SK-N-SH treated with all-trans-retinoic acid at 6 μM for 48 hours (cell line): ENCODE results near the gene PPP1R13B.
A peak's percentile ranks its signal among the peaks of the same experiment; 100 is the strongest.
"Not testable (repeated sequence)": the region's sequence is repeated elsewhere in the genome, so short reads cannot be mapped to it uniquely, and the experiment has no call there.

Experiments
- ATAC-seq: fragments of 200-7000 bp; cut with Tn5 transposase; 3 replicates; pipeline ENCODE4 v1.9.1; 2020; ENCODE audit warnings: mild to moderate bottlenecking, moderate library complexity
- BACH2 ChIP-seq: fragments of 250-450 bp; sonication (Bioruptor Pico); IDR thresholded peaks from 2 replicates; pipeline ENCODE4 v1.9.0; 2021; ENCODE audit warnings: mild to moderate bottlenecking, borderline replicate concordance
- CREB5 ChIP-seq: fragments of 250-450 bp; sonication (Bioruptor Pico); IDR thresholded peaks from 2 replicates; pipeline ENCODE4 v1.5.1; 2020; ENCODE audit warnings: low read depth, mild to moderate bottlenecking, moderate library complexity
- CSDC2 ChIP-seq: fragments of 250-450 bp; sonication (Bioruptor Pico); IDR thresholded peaks from 2 replicates; pipeline ENCODE4 v1.5.0; 2020; ENCODE audit warnings: mild to moderate bottlenecking, moderate library complexity
- CSRNP3 ChIP-seq: fragments of 250-450 bp; sonication (Bioruptor Pico); IDR thresholded peaks from 2 replicates; pipeline ENCODE4 v1.5.1; 2021; ENCODE audit warnings: mild to moderate bottlenecking, moderate library complexity
- ESRRG ChIP-seq: fragments of 250-450 bp; sonication (Bioruptor Pico); IDR thresholded peaks from 2 replicates; pipeline ENCODE4 v1.6.1; 2021; ENCODE audit warnings: mild to moderate bottlenecking
- GLIS3 ChIP-seq: fragments of 250-450 bp; sonication (Bioruptor Pico); IDR thresholded peaks from 2 replicates; pipeline ENCODE4 v1.5.0; 2020; ENCODE audit warnings: mild to moderate bottlenecking, moderate library complexity
- ISL1 ChIP-seq: fragments of 250-450 bp; sonication (Bioruptor Pico); IDR thresholded peaks from 2 replicates; pipeline ENCODE4 v2.1.2; 2022; ENCODE audit warnings: mild to moderate bottlenecking, moderate library complexity
- OSR1 ChIP-seq: fragments of 250-450 bp; sonication (Bioruptor Pico); IDR thresholded peaks from 2 replicates; pipeline ENCODE4 v1.8.0; 2022; ENCODE audit warnings: moderate library complexity, mild to moderate bottlenecking, inconsistent platforms
- PATZ1 ChIP-seq: fragments of 250-450 bp; sonication (Bioruptor Pico); IDR thresholded peaks from 2 replicates; pipeline ENCODE4 v1.8.0; 2020; ENCODE audit warnings: mild to moderate bottlenecking, moderate library complexity, borderline replicate concordance
- PPARA ChIP-seq: fragments of 250-450 bp; sonication (Bioruptor Pico); IDR thresholded peaks from 2 replicates; pipeline ENCODE4 v1.5.0; 2020; ENCODE audit warnings: mild to moderate bottlenecking, borderline replicate concordance
- SNAI2 ChIP-seq: fragments of 250-450 bp; sonication (Bioruptor Pico); IDR thresholded peaks from 2 replicates; pipeline ENCODE4 v1.5.0; 2020; ENCODE audit warnings: mild to moderate bottlenecking, moderate library complexity
- TCF4 ChIP-seq: fragments of 250-450 bp; sonication (Bioruptor Pico); IDR thresholded peaks from 2 replicates; pipeline ENCODE4 v1.8.0; 2021; ENCODE audit warnings: mild to moderate bottlenecking, moderate library complexity, borderline replicate concordance
- TOX ChIP-seq: fragments of 250-450 bp; sonication (Bioruptor Pico); IDR thresholded peaks from 2 replicates; pipeline ENCODE4 v1.8.0; 2021; ENCODE audit warnings: mild to moderate bottlenecking, moderate library complexity, borderline replicate concordance
- ZC3H10 ChIP-seq: fragments of 250-450 bp; sonication (Bioruptor Pico); IDR thresholded peaks from 2 replicates; pipeline ENCODE4 v1.5.1; 2021; ENCODE audit warnings: mild to moderate bottlenecking, moderate library complexity
- ZFP3 ChIP-seq: fragments of 250-450 bp; sonication (Bioruptor Pico); IDR thresholded peaks from 2 replicates; pipeline ENCODE4 v1.5.0; 2020; ENCODE audit warnings: mild to moderate bottlenecking, moderate library complexity
- ZFP30 ChIP-seq: fragments of 450-650 bp; formaldehyde crosslinking; IDR thresholded peaks from 2 replicates; pipeline ENCODE4 v1.5.0; 2022; ENCODE audit warnings: mild to moderate bottlenecking, moderate library complexity
- ZNF565 ChIP-seq: fragments of 450-650 bp; formaldehyde crosslinking; conservative IDR thresholded peaks from 2 replicates; pipeline ENCODE4 v1.5.0; 2020; ENCODE audit warnings: low read depth, mild to moderate bottlenecking, moderate library complexity
- ZNF70 ChIP-seq: fragments of 450-650 bp; formaldehyde crosslinking; IDR thresholded peaks from 2 replicates; pipeline ENCODE4 v1.5.0; 2020; ENCODE audit warnings: mild to moderate bottlenecking, moderate library complexity
- ZNF8 ChIP-seq: fragments of 450-650 bp; formaldehyde crosslinking; IDR thresholded peaks from 2 replicates; pipeline ENCODE4 v1.5.0; 2020; ENCODE audit warnings: mild to moderate bottlenecking, moderate library complexity
- TF ChIP-seq, protein P1 (sequence below): fragments of 250-450 bp; sonication (Bioruptor Pico); IDR thresholded peaks from 2 replicates; pipeline ENCODE4 v1.5.0; 2020; ENCODE audit warnings: mild to moderate bottlenecking, moderate library complexity
- TF ChIP-seq, protein P2 (sequence below): fragments of 250-450 bp; sonication (Bioruptor Pico); IDR thresholded peaks from 2 replicates; pipeline ENCODE4 v1.8.0; 2021; ENCODE audit warnings: low read depth, mild to moderate bottlenecking, moderate library complexity, borderline replicate concordance

Gene PPP1R13B

GRCh38 chr14:103845327-103845726, 2.0 kb downstream of the PPP1R13B start:
- TF ChIP-seq GLIS3 (CRISPR knock-in tag) (no peak), ZFP30 (CRISPR knock-in tag) (no peak), ZC3H10 (CRISPR knock-in tag) (no peak), PPARA (CRISPR knock-in tag) (no peak), CSRNP3 (no peak), PATZ1 (CRISPR knock-in tag) (no peak), ISL1 (CRISPR knock-in tag) (no peak), TCF4 (CRISPR knock-in tag) (no peak), ZNF70 (CRISPR knock-in tag) (no peak), ZNF8 (CRISPR knock-in tag) (no peak), OSR1 (CRISPR knock-in tag) (no peak), BACH2 (CRISPR knock-in tag) (no peak), TOX (no peak), ZNF565 (no peak), CREB5 (CRISPR knock-in tag) (no peak), ESRRG (CRISPR knock-in tag) (no peak), ZFP3 (CRISPR knock-in tag) (no peak)
- TF ChIP-seq, protein P1, sequence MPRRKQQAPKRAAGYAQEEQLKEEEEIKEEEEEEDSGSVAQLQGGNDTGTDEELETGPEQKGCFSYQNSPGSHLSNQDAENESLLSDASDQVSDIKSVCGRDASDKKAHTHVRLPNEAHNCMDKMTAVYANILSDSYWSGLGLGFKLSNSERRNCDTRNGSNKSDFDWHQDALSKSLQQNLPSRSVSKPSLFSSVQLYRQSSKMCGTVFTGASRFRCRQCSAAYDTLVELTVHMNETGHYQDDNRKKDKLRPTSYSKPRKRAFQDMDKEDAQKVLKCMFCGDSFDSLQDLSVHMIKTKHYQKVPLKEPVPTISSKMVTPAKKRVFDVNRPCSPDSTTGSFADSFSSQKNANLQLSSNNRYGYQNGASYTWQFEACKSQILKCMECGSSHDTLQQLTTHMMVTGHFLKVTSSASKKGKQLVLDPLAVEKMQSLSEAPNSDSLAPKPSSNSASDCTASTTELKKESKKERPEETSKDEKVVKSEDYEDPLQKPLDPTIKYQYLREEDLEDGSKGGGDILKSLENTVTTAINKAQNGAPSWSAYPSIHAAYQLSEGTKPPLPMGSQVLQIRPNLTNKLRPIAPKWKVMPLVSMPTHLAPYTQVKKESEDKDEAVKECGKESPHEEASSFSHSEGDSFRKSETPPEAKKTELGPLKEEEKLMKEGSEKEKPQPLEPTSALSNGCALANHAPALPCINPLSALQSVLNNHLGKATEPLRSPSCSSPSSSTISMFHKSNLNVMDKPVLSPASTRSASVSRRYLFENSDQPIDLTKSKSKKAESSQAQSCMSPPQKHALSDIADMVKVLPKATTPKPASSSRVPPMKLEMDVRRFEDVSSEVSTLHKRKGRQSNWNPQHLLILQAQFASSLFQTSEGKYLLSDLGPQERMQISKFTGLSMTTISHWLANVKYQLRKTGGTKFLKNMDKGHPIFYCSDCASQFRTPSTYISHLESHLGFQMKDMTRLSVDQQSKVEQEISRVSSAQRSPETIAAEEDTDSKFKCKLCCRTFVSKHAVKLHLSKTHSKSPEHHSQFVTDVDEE, result no peak
- TF ChIP-seq, protein P2, sequence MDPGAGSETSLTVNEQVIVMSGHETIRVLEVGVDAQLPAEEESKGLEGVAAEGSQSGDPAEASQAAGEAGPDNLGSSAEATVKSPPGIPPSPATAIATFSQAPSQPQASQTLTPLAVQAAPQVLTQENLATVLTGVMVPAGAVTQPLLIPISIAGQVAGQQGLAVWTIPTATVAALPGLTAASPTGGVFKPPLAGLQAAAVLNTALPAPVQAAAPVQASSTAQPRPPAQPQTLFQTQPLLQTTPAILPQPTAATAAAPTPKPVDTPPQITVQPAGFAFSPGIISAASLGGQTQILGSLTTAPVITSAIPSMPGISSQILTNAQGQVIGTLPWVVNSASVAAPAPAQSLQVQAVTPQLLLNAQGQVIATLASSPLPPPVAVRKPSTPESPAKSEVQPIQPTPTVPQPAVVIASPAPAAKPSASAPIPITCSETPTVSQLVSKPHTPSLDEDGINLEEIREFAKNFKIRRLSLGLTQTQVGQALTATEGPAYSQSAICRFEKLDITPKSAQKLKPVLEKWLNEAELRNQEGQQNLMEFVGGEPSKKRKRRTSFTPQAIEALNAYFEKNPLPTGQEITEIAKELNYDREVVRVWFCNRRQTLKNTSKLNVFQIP (CRISPR knock-in tag), result no peak

GRCh38 chr14:103841265-103841664, 6.1 kb downstream of the PPP1R13B start:
- not testable (repeated sequence) for ATAC-seq

More at GRCh38 chr14:103845327-103845726, 2.0 kb downstream of the PPP1R13B start:
- ATAC-seq, result no peak

GRCh38 chr14:103840014-103840413, 7.4 kb downstream of the PPP1R13B start:
- TF ChIP-seq, protein P2 (CRISPR knock-in tag), result no peak
- TF ChIP-seq CSDC2 (CRISPR knock-in tag) (no peak), BACH2 (CRISPR knock-in tag) (no peak), SNAI2 (no peak)
- TF ChIP-seq, all 23 proteins: peak for 0
- peak; percentile 76 for ATAC-seq
